ENCODE data around the gene GOLGA8K.
"Not testable (repeated sequence)": the region's sequence is repeated elsewhere in the genome, so short reads cannot be mapped to it uniquely, and the experiment has no call there.

GOLGA8K gene

DNA sequence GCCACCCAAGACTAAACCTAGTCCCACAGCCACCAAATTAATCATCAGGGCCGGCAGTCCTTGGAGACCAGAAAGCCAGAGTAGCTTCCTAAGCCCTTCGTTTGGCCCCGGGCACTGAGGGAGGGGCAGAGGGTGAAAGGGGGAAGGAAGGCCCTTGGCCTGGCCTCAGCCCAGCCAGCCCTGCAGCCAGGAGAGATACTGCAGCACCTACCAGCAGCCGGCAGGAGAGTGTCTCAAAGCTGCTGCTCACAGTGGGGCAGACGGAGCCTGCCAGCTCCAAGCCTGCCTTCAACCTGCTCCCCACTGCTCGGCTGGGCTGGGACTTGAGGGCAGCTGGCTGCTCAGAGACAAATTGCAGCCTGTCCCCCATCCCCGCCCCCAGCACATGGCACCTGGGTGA, 50.3 kb downstream of the GOLGA8K start:
- not testable (repeated sequence) for DNase-seq

DNA sequence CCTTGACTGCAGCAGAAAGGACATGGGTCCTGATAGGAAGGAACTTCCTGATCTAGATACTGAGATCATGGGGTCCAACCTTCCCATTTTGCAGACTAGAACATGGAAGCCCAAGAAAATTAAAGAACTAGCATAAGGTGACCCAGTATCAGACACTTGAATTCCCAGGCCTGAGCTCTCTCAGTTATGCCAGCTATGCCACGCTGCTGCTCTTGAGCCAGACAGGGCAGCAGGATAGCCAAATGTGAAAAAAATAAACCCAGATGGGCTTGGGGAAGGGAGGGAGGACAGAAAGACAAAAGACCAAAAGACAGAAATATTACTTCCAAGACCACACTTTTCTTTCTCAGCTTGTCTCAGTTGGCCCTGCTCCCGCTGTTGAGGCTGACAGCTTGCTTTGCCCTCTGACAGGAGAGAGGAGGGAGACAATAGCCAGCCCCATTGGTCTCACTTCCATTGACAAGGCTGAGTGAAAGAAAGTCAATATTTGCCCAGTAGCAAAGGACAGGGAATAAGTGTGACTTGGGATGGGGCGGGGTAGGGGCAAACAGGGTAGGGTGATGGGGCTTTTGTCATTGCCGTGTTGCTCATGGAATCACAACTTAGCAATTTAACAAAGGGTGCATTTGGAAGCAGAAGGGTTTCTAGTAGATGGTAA, 52.4 kb downstream of the GOLGA8K start:
- not testable (repeated sequence) for DNase-seq

GRCh38 chr15:32347037-32347436, 56.1 kb downstream of the GOLGA8K start:
- not testable (repeated sequence) for DNase-seq

GRCh38 chr15:32345978-32346547, 57.0 kb downstream of the GOLGA8K start:
- not testable (repeated sequence) for DNase-seq

- not testable (repeated sequence) for DNase-seq
Observed at GRCh38 chr15:32343921-32344320, 59.2 kb downstream of the GOLGA8K start.
